Panc1 (cell line): ENCODE data around the gene ABCC8. TPM values are rescaled to one million over a fixed set of nuclear protein-coding genes. Genes with fewer than 3 reads are reported as not detected.

Source experiments
- ATAC-seq: fragments of 200-7000 bp; cut with Tn5 transposase; 2 replicates; pipeline ENCODE4 v1.9.1; 2020; ENCODE audit warnings: mild to moderate bottlenecking, moderate library complexity
- BruUV-seq: library from RNA; stranded (reverse); fragments of 400-500 nt; replicated peaks from 2 replicates; lab custom pipeline; 2021; lab: Mats Ljungman, UMichigan
- CTCF ChIA-PET: fragments of 300-600 bp; sonication (Branson Sonifier 250); formaldehyde crosslinking; loops from one replicate; lab custom pipeline; 2022; ENCODE audit warnings: antibody characterized with exemption; lab: Charles Lee
- POLR2A ChIA-PET: fragments of 300-600 bp; sonication (Branson Sonifier 250); formaldehyde crosslinking; loops from one replicate; lab custom pipeline; 2022; ENCODE audit warnings: antibody characterized with exemption; lab: Charles Lee
- DNase-seq: peaks from one replicate; pipeline ENCODE4 v3.0.0-alpha.2; 2010; ENCODE audit warnings: low read depth, low spot score
- H3K27ac ChIP-seq: 2 replicates; pipeline ENCODE4 v1.5.1; 2011; ENCODE audit warnings: mild to moderate bottlenecking, low read length, inconsistent platforms
- H3K27me3 ChIP-seq: fragments of 200-500 bp; sonication (Bioruptor generic); 2 replicates; pipeline ENCODE4 v1.6.0; 2014; ENCODE audit warnings: low read length, inconsistent platforms; ENCODE audit not compliant: control insufficient read depth, insufficient read depth
- H3K36me3 ChIP-seq: fragments of 200-500 bp; sonication (Bioruptor generic); 2 replicates; pipeline ENCODE4 v1.5.1; 2014; ENCODE audit warnings: inconsistent platforms, mild to moderate bottlenecking, low read length, moderate library complexity; ENCODE audit not compliant: control insufficient read depth, insufficient read depth
- H3K4me1 ChIP-seq: 2 replicates; pipeline ENCODE4 v1.5.1; 2011; ENCODE audit warnings: inconsistent platforms, mild to moderate bottlenecking, low read length, moderate library complexity; ENCODE audit not compliant: control insufficient read depth, insufficient read depth
- H3K4me3 ChIP-seq, 2 experiments: 2 replicates each; pipeline ENCODE4 v1.5.1; 2011 to 2012; ENCODE audit warnings: low read depth in 2 of 2, low read length in 2 of 2, mild to moderate bottlenecking in 2 of 2, inconsistent platforms in 1 of 2, moderate library complexity in 1 of 2
- H3K9me3 ChIP-seq: fragments of 200-500 bp; sonication (Bioruptor generic); 2 replicates; pipeline ENCODE4 v1.5.1; 2014; ENCODE audit warnings: low read depth, mild to moderate bottlenecking, inconsistent platforms, low read length, moderate library complexity; ENCODE audit not compliant: control insufficient read depth, insufficient read depth
- CTCF ChIP-seq: fragments of 450-650 bp; IDR thresholded peaks from 2 replicates; pipeline ENCODE4 v1.5.1; 2017; ENCODE audit warnings: mild to moderate bottlenecking
- POLR2AphosphoS5 ChIP-seq: IDR thresholded peaks from 2 replicates; pipeline ENCODE4 v1.6.1; 2012; ENCODE audit warnings: mild to moderate bottlenecking, low read depth, low read length, moderate library complexity
- REST ChIP-seq, 2 experiments: IDR thresholded peaks; 2 replicates each; pipeline ENCODE4 v1.6.1; 2011 to 2012; ENCODE audit warnings: low read depth in 2 of 2, control low read depth in 1 of 2, low read length in 1 of 2, mild to moderate bottlenecking in 1 of 2, moderate library complexity in 1 of 2; ENCODE audit not compliant: insufficient read depth in 1 of 2
- SIN3A ChIP-seq: IDR thresholded peaks from 2 replicates; pipeline ENCODE4 v1.6.1; 2012; ENCODE audit warnings: low read depth, mild to moderate bottlenecking, low read length, moderate library complexity, borderline replicate concordance; ENCODE audit not compliant: insufficient read depth
- TCF7L2 ChIP-seq: IDR thresholded peaks from 2 replicates; pipeline ENCODE4 v1.6.1; 2011; ENCODE audit warnings: mild to moderate bottlenecking, low read depth, low read length, inconsistent platforms
- in situ Hi-C: cut with HindIII; loops from 2 replicates; pipeline ENCODE4 v1.10.0; 2016; ENCODE audit warnings: low sequenced_read_pairs, low pct_unique_long_range_greater_than_20kb
- intact Hi-C: fragments of 100-400 bp; cut with micrococcal nuclease; formaldehyde crosslinking; loops from one replicate; pipeline ENCODE4 v1.10.0; 2022; ENCODE audit not compliant: unreplicated experiment
- total RNA-seq: library from RNA; stranded (reverse); gene quantifications from one replicate; pipeline ENCODE4 v1.2.1, GENCODE V29; 2021; ENCODE audit not compliant: unreplicated experiment

The ABCC8 gene
- total RNA-seq, 1 experiment from 2014 or later: 0.18 TPM

GRCh38 chr11:17490232-17490631 lies 13.6 kb upstream of the ABCC8 start:
- no peak overlapping the region for H3K4me3 ChIP-seq
- H3K36me3 ChIP-seq: no peaks in the 10 kb centered on the region
- intact Hi-C loops: no loop called here
- no peak overlapping the region for H3K27ac ChIP-seq
- POLR2A ChIA-PET: no interaction called here
- H3K4me1 ChIP-seq: no peaks in the 10 kb centered on the region
- H3K27me3 ChIP-seq: peaks cover 4% of the 10 kb centered on the region; the same call in 1 of the 2 replicates
- no TSS peak for BruUV-seq
- CTCF ChIA-PET: no interaction called here
- ATAC-seq (no peak), DNase-seq (no peak)
- in situ Hi-C loops: no loop called here
- H3K9me3 ChIP-seq: no peaks in the 10 kb centered on the region
- TF ChIP-seq POLR2AphosphoS5: no peak
- no peak for TF ChIP-seq SIN3A
- no peak for TF ChIP-seq REST (IDR thresholded peaks at IDR 0.05; ENCODE audit: insufficient read depth in 1 of 2, low read depth in 2 of 2, low read length in 1 of 2)

- in situ Hi-C loops: no loop called here
- intact Hi-C loops: no loop called here
- no peaks in the 10 kb centered on the region for H3K4me1 ChIP-seq
- CTCF ChIA-PET: no interaction called here
- no peak overlapping the region for H3K27ac ChIP-seq
- no peaks in the 10 kb centered on the region for H3K9me3 ChIP-seq
- H3K4me3 ChIP-seq: no peak overlapping the region
- no peak for DNase-seq
- POLR2A ChIA-PET: no interaction called here
- H3K27me3 ChIP-seq: peaks cover 4% of the 10 kb centered on the region; the same call in 1 of the 2 replicates
- TF ChIP-seq POLR2AphosphoS5 (no peak), SIN3A (no peak), CTCF (no peak), REST (IDR thresholded peaks at IDR 0.05; ENCODE audit: insufficient read depth in 1 of 2, low read depth in 2 of 2, low read length in 1 of 2) (no peak), TCF7L2 (no peak)
- no TSS peak for BruUV-seq
- no peak for ATAC-seq
- no peaks in the 10 kb centered on the region for H3K36me3 ChIP-seq
Measured at GRCh38 chr11:17489751-17490150, 13.1 kb upstream of the ABCC8 start.
